Measurements from ENCODE around the gene SLC19A2.

Gene SLC19A2

DNA sequence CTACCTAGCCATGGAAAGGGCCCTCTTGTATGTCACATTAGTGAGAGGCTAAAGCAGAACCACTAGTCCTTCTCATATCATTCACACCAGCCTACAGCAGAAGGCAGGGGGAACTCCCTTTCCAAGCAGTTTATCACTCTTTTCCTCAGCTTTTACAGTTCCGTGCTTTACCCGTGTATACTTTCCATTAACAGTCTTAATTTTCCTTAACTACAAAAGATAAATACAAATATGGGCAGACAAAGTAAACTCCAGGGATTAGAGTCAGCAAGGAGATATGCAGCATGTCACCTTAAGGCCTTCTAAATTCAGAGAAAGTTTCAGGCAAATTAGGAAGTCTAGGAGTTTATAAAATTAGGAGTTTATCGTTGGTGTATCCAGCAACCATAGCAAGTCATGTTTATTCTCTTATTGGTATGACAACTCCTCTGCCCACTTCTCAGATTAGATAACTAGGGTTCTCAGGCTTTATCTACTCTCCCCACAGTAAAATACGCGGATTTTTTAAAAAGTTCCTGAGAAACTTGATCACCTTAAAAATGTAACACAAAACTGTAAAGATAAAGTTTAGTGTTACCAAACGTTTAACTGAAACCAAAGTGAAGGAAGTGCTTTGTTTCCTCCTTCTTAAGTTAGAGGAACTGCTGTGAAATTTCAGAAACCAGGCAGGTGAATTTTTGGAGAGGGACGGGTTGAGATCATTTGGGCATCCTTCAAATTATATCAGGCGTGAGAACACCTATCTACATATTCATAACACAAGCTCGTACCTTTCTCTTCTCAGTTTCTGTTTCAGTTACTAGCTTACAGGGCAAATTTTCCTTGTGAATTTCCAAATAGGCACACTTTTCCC lies 42.7 kb upstream of the SLC19A2 start:
- no peak for TF ChIP-seq YY1 (IDR thresholded peaks at IDR 0.05; ENCODE audit: low read depth)
- TF ChIP-seq RAD21 (IDR thresholded peaks at IDR 0.05; ENCODE audit: low read depth) = no peak
- TF ChIP-seq TAF1 (IDR thresholded peaks at IDR 0.05; ENCODE audit: low read depth) = no peak
- no peak for TF ChIP-seq CREB1 (IDR thresholded peaks at IDR 0.05; ENCODE audit: low read depth)
- TF ChIP-seq ZBTB7A (IDR thresholded peaks at IDR 0.05; ENCODE audit: low read depth) = no peak
- TF ChIP-seq EGR1 (IDR thresholded peaks at IDR 0.05) = no peak
- TF ChIP-seq, protein P1, sequence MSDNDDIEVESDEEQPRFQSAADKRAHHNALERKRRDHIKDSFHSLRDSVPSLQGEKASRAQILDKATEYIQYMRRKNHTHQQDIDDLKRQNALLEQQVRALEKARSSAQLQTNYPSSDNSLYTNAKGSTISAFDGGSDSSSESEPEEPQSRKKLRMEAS (IDR thresholded peaks at IDR 0.05) = no peak
- TF ChIP-seq, protein P2, sequence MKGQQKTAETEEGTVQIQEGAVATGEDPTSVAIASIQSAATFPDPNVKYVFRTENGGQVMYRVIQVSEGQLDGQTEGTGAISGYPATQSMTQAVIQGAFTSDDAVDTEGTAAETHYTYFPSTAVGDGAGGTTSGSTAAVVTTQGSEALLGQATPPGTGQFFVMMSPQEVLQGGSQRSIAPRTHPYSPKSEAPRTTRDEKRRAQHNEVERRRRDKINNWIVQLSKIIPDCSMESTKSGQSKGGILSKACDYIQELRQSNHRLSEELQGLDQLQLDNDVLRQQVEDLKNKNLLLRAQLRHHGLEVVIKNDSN (IDR thresholded peaks at IDR 0.05) = no peak
- no peak for TF ChIP-seq REST (IDR thresholded peaks at IDR 0.05; ENCODE audit: low read depth)
- TF ChIP-seq NFIC (IDR thresholded peaks at IDR 0.05) = no peak
- no peak for TF ChIP-seq TCF12 (IDR thresholded peaks at IDR 0.05; ENCODE audit: low read depth)
- TF ChIP-seq CEBPB (IDR thresholded peaks at IDR 0.05) = no peak
- no peak for TF ChIP-seq FOXM1 (IDR thresholded peaks at IDR 0.05; ENCODE audit: borderline replicate concordance, low read depth)
- no peak for TF ChIP-seq EP300 (IDR thresholded peaks at IDR 0.05; ENCODE audit: borderline replicate concordance)
- TF ChIP-seq TEAD4 (IDR thresholded peaks at IDR 0.05) = no peak

- TF ChIP-seq REST (IDR thresholded peaks at IDR 0.05; ENCODE audit: low read depth) (no peak), TAF1 (IDR thresholded peaks at IDR 0.05; ENCODE audit: low read depth) (no peak), CREB1 (IDR thresholded peaks at IDR 0.05; ENCODE audit: low read depth) (no peak), FOXM1 (IDR thresholded peaks at IDR 0.05; ENCODE audit: borderline replicate concordance, low read depth) (no peak), YY1 (IDR thresholded peaks at IDR 0.05; ENCODE audit: low read depth) (no peak)
- TF ChIP-seq, protein P1 (IDR thresholded peaks at IDR 0.05) = no peak
Measured at GRCh38 chr1:169527451-169528214, 41.9 kb upstream of the SLC19A2 start.

GRCh38 chr1:169527001-169527400 lies 41.3 kb upstream of the SLC19A2 start:
- TF ChIP-seq ZBTB7A (IDR thresholded peaks at IDR 0.05; ENCODE audit: low read depth) (no peak), EGR1 (IDR thresholded peaks at IDR 0.05) (no peak), CEBPB (IDR thresholded peaks at IDR 0.05) (no peak), YY1 (IDR thresholded peaks at IDR 0.05; ENCODE audit: low read depth) (no peak), FOXM1 (IDR thresholded peaks at IDR 0.05; ENCODE audit: borderline replicate concordance, low read depth) (no peak)

DNA sequence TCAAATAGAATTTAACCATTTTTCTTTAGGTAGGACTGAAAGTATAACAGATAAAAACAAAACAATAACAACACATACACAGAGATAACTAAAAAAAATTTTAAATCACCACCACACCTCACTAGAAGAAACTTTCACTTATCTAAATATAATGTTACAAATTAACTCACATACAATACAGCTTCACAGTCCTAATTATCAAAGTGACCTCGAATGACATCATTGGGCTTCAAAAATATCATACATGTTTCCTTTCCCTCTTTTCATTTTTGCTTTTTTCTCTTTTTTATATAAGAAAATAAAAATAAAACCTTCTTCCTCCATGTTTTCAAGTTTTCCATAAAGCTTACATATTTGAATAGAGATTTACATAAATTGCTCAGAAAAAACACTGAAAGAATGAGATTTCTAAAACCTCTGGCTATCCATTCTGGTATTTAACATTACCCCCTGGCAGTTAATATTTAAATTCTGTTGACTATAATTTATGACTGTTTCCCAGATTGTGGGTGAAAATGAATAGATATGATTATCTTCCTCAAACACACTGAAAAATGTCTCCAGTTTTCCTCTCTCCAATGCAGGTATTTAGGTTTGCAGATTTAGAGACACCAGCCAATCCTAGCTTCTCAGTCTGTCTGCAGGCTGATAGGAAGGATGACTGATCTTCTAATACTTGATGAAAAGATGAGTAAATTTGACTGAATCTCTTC lies 40.5 kb upstream of the SLC19A2 start:
- no peak for TF ChIP-seq TEAD4 (IDR thresholded peaks at IDR 0.05)
- TF ChIP-seq, protein P2 (IDR thresholded peaks at IDR 0.05) = no peak
- TF ChIP-seq ZBTB7A (IDR thresholded peaks at IDR 0.05; ENCODE audit: low read depth) = no peak
- no peak for TF ChIP-seq CREB1 (IDR thresholded peaks at IDR 0.05; ENCODE audit: low read depth)
- no peak for TF ChIP-seq NFIC (IDR thresholded peaks at IDR 0.05)
- TF ChIP-seq FOXM1 (IDR thresholded peaks at IDR 0.05; ENCODE audit: borderline replicate concordance, low read depth) = no peak
- TF ChIP-seq YY1 (IDR thresholded peaks at IDR 0.05; ENCODE audit: low read depth) = no peak
- TF ChIP-seq TAF1 (IDR thresholded peaks at IDR 0.05; ENCODE audit: low read depth) = no peak
- TF ChIP-seq EGR1 (IDR thresholded peaks at IDR 0.05) = no peak
- TF ChIP-seq EP300 (IDR thresholded peaks at IDR 0.05; ENCODE audit: borderline replicate concordance) = no peak
- no peak for TF ChIP-seq REST (IDR thresholded peaks at IDR 0.05; ENCODE audit: low read depth)
- TF ChIP-seq, protein P1 (IDR thresholded peaks at IDR 0.05) = no peak
- no peak for TF ChIP-seq CEBPB (IDR thresholded peaks at IDR 0.05)
- no peak for TF ChIP-seq TCF12 (IDR thresholded peaks at IDR 0.05; ENCODE audit: low read depth)
- no peak for TF ChIP-seq RAD21 (IDR thresholded peaks at IDR 0.05; ENCODE audit: low read depth)
